ENCODE data around the gene GTPBP4. TPM values are rescaled to one million over a fixed set of nuclear protein-coding genes. Genes with fewer than 3 reads are reported as not detected.

GTPBP4 gene
- total RNA-seq, 1 experiment from 2014 or later: 111 TPM

- Histone ChIP-seq H3K27me3 (ENCODE audit: insufficient read depth, low read length) (no peaks in the 10 kb centered on the region), H3K4me2 (ENCODE audit: low read length) (peak overlapping the region; percentile 93), H3K4me3 (replicated peaks in 1 of 2; ENCODE audit: low read depth in 1 of 2, low read length in 2 of 2) (peak overlapping the region; percentile 90 to 91), H3K27ac (ENCODE audit: low read depth, low read length) (peak overlapping the region; percentile 78), H3K36me3 (ENCODE audit: control insufficient read depth in 1 of 2, insufficient read depth in 2 of 2, low read length in 2 of 2) (peaks cover 0 to 6% of the 10 kb centered on the region in 2 experiments; a peak in 2 of 4 replicates), H3K9me3 (ENCODE audit: control insufficient read depth in 1 of 2, insufficient read depth in 1 of 2, low read depth in 1 of 2, low read length in 2 of 2) (no peaks in the 10 kb centered on the region), H3K9me2 (ENCODE audit: insufficient read depth) (no peaks in the 10 kb centered on the region), H3K79me2 (ENCODE audit: insufficient read depth, low read length) (peaks cover 73% of the 10 kb centered on the region), H3K4me1 (ENCODE audit: control insufficient read depth in 1 of 2, insufficient read depth in 2 of 2, low read length in 2 of 2) (peaks cover 16 to 25% of the 10 kb centered on the region in 2 experiments), H2AFZ (ENCODE audit: low read depth, low read length, poor library complexity, severe bottlenecking) (no peak overlapping the region), H4K20me1 (ENCODE audit: insufficient read depth) (no peaks in the 10 kb centered on the region; the same call in 1 of the 2 replicates), H3K9ac (ENCODE audit: low read length) (peak overlapping the region; percentile 84)
- ChIA-PET CTCF (no interaction called here), POLR2A (no interaction called here), RAD21 (ENCODE audit: low non-redundant PET in 1 of 2, low total read pairs in 2 of 2, uncharacterized antibody in 2 of 2, unreplicated experiment in 2 of 2) (no interaction called here)
- ATAC-seq (no peak), DNase-seq (ENCODE audit: low read depth, low spot score) (no peak)
- intact Hi-C loops (cut with micrococcal nuclease): no loop called here
- TF ChIP-seq CTCF (IDR thresholded peaks at IDR 0.05 in 2 of 3, conservative IDR thresholded peaks at IDR 0.05 in 1 of 3; ENCODE audit: borderline replicate concordance in 1 of 3, insufficient read depth in 1 of 3, low read depth in 2 of 3, low read length in 2 of 3) (no peak), YY1 (IDR thresholded peaks at IDR 0.05; ENCODE audit: extremely low read depth, insufficient replicate concordance, low read depth, low read length) (no peak), RAD21 (IDR thresholded peaks at IDR 0.05; ENCODE audit: low read depth) (no peak), ZFX (IDR thresholded peaks at IDR 0.05) (no peak), EGR1 (IDR thresholded peaks at IDR 0.05; ENCODE audit: low read depth) (no peak), POLR2AphosphoS5 (IDR thresholded peaks at IDR 0.05; ENCODE audit: low read depth, low read length) (no peak), POLR2A (IDR thresholded peaks at IDR 0.05; ENCODE audit: borderline replicate concordance, extremely low read depth, insufficient read depth, insufficient read length) (no peak), SIN3A (IDR thresholded peaks at IDR 0.05; ENCODE audit: low read depth) (no peak)
- no TSS peak for BruUV-seq (replicated peaks)
Measured at GRCh38 chr10:1047937-1048336, 59.7 kb downstream of the GTPBP4 start.

- ATAC-seq (no peak), DNase-seq (ENCODE audit: low read depth, low spot score) (no peak)
- peaks cover 16 to 25% of the 10 kb centered on the region in 2 experiments for H3K4me1 ChIP-seq (ENCODE audit: control insufficient read depth in 1 of 2, insufficient read depth in 2 of 2, low read length in 2 of 2)
- CTCF ChIA-PET: no interaction called here
- H3K4me2 ChIP-seq (ENCODE audit: low read length): peak overlapping the region; percentile 93
- RAD21 ChIA-PET (ENCODE audit: low non-redundant PET in 1 of 2, low total read pairs in 2 of 2, uncharacterized antibody in 2 of 2, unreplicated experiment in 2 of 2): no interaction called here
- H3K36me3 ChIP-seq (ENCODE audit: control insufficient read depth in 1 of 2, insufficient read depth in 2 of 2, low read length in 2 of 2): peaks cover 0 to 2% of the 10 kb centered on the region in 2 experiments; a peak in 2 of 4 replicates
- H3K27me3 ChIP-seq (ENCODE audit: insufficient read depth, low read length): no peaks in the 10 kb centered on the region
- peak overlapping the region; percentile 90 to 91 for H3K4me3 ChIP-seq (replicated peaks in 1 of 2; ENCODE audit: low read depth in 1 of 2, low read length in 2 of 2)
- POLR2A ChIA-PET: interaction anchor here (1.3 kb wide), 1 partner anchor 15 kb away, joined by 6 read pairs; no protein-coding TSS in a partner anchor
- peak overlapping the region; percentile 78 for H3K27ac ChIP-seq (ENCODE audit: low read depth, low read length)
- H3K79me2 ChIP-seq (ENCODE audit: insufficient read depth, low read length): peaks cover 77% of the 10 kb centered on the region
- H2AFZ ChIP-seq (ENCODE audit: low read depth, low read length, poor library complexity, severe bottlenecking): no peak overlapping the region
- intact Hi-C loops (cut with micrococcal nuclease): no loop called here
- H3K9me2 ChIP-seq (ENCODE audit: insufficient read depth): no peaks in the 10 kb centered on the region
- no peaks in the 10 kb centered on the region; the same call in 1 of the 2 replicates for H4K20me1 ChIP-seq (ENCODE audit: insufficient read depth)
- H3K9me3 ChIP-seq (ENCODE audit: control insufficient read depth in 1 of 2, insufficient read depth in 1 of 2, low read depth in 1 of 2, low read length in 2 of 2): no peaks in the 10 kb centered on the region
- no peak for TF ChIP-seq ZBTB33 (IDR thresholded peaks at IDR 0.05; ENCODE audit: extremely low read depth, insufficient replicate concordance, low read length)
- peak; percentile 23; the same call in 1 of the 2 replicates for TF ChIP-seq MAX (IDR thresholded peaks at IDR 0.05)
- peak overlapping the region; percentile 84 for H3K9ac ChIP-seq (ENCODE audit: low read length)
- BruUV-seq (replicated peaks): TSS peak; percentile 65
Measured at GRCh38 chr10:1048349-1048731, 60.1 kb downstream of the GTPBP4 start.
